Keratinocyte (primary cell): Measurements from ENCODE around the gene INAFM2. TPM values are rescaled to one million over a fixed set of nuclear protein-coding genes. Genes with fewer than 3 reads are reported as not detected.

Source experiments
- DNase-seq: peaks from one replicate; pipeline ENCODE4 v3.0.0-alpha.2; 2011; ENCODE audit warnings: low read depth, missing footprints, low spot score
- FAIRE-seq: peaks from 2 replicates; lab custom pipeline; 2011; peaks lifted over from hg19 to GRCh38; lab: Jason Lieb, UNC
- H2AFZ ChIP-seq: 2 replicates; pipeline ENCODE4 v1.6.0; 2012; ENCODE audit warnings: low read length, control low read depth, inconsistent platforms; ENCODE audit not compliant: control insufficient read depth
- H3K27ac ChIP-seq: 2 replicates; pipeline ENCODE4 v1.5.1; 2011; ENCODE audit warnings: low read length; ENCODE audit not compliant: control insufficient read depth, insufficient read depth
- H3K27me3 ChIP-seq: 3 replicates; pipeline ENCODE4 v1.6.0; 2011; ENCODE audit warnings: low read length; ENCODE audit not compliant: control insufficient read depth, insufficient read depth; ENCODE audit errors: extremely low read depth
- H3K36me3 ChIP-seq, 2 experiments: 2 replicates in 1 of 2; 3 replicates in 1 of 2; pipeline ENCODE4 v1.5.1; 2011; ENCODE audit warnings: low read length in 2 of 2, mild to moderate bottlenecking in 1 of 2; ENCODE audit not compliant: control insufficient read depth in 2 of 2, insufficient read depth in 2 of 2; ENCODE audit errors: extremely low read depth in 1 of 2
- H3K4me1 ChIP-seq: 3 replicates; pipeline ENCODE4 v1.5.1; 2011; ENCODE audit warnings: low read length; ENCODE audit not compliant: control insufficient read depth, insufficient read depth; ENCODE audit errors: extremely low read depth
- H3K4me2 ChIP-seq: 3 replicates; pipeline ENCODE4 v1.6.0; 2011; ENCODE audit warnings: low read depth, low read length; ENCODE audit not compliant: control insufficient read depth, insufficient read depth; ENCODE audit errors: extremely low read depth
- H3K4me3 ChIP-seq, 3 experiments: fragments of 200-600 bp in 1 of 3; sonication (generic) in 1 of 3; 2 replicates in 2 of 3; 3 replicates in 1 of 3; pipeline ENCODE4 v1.5.1; 2011 to 2016; ENCODE audit warnings: low read length in 3 of 3, mild to moderate bottlenecking in 3 of 3, control low read depth in 2 of 3, inconsistent platforms in 1 of 3, low read depth in 1 of 3, mixed read lengths in 1 of 3, mixed run types in 1 of 3, moderate library complexity in 1 of 3; ENCODE audit not compliant: control insufficient read depth in 2 of 3, insufficient read depth in 2 of 3; ENCODE audit errors: extremely low read depth in 1 of 3
- H3K79me2 ChIP-seq: 2 replicates; pipeline ENCODE4 v1.6.0; 2012; ENCODE audit warnings: low read length; ENCODE audit not compliant: control insufficient read depth, insufficient read depth
- H3K9ac ChIP-seq: 3 replicates; pipeline ENCODE4 v1.6.0; 2011; ENCODE audit warnings: low read length; ENCODE audit not compliant: control insufficient read depth, insufficient read depth; ENCODE audit errors: extremely low read depth
- H3K9me1 ChIP-seq: 3 replicates; pipeline ENCODE4 v1.6.0; 2011; ENCODE audit warnings: low read length; ENCODE audit not compliant: control insufficient read depth, insufficient read depth; ENCODE audit errors: extremely low read depth
- H3K9me3 ChIP-seq: 2 replicates; pipeline ENCODE4 v1.5.1; 2012; ENCODE audit warnings: low read depth, low read length; ENCODE audit not compliant: control insufficient read depth
- H4K20me1 ChIP-seq: 3 replicates; pipeline ENCODE4 v1.6.0; 2011; ENCODE audit warnings: low read length; ENCODE audit not compliant: control insufficient read depth, insufficient read depth; ENCODE audit errors: extremely low read depth
- EZH2 ChIP-seq: IDR thresholded peaks from one replicate; pipeline ENCODE4 v1.6.1; 2012; ENCODE audit warnings: inconsistent platforms, mild to moderate bottlenecking, low read length, moderate library complexity
- dilution Hi-C: fragments of 300-500 bp; cut with MboI; formaldehyde crosslinking; loops from one replicate; pipeline ENCODE4 v1.7.0; 2020; ENCODE audit warnings: low sequenced_read_pairs; ENCODE audit not compliant: extremely low pct_ligation_motif_present
- polyA plus RNA-seq, 5 experiments: library from polyadenylated mRNA; depleted of rRNA in 3 of 5; stranded (reverse) in 3 of 5; stranded (forward) in 1 of 5; unstranded in 1 of 5; fragments of >200 nt; gene quantifications; 1 replicate in 1 of 5; 2 replicates in 3 of 5; 3 replicates in 1 of 5; pipeline versions ENCODE4 v1.2.1 to v1.2.3, GENCODE V29; 2011 to 2012; ENCODE audit warnings: missing spikeins in 2 of 5, low read depth in 1 of 5, low replicate concordance in 1 of 5
- TF ChIP-seq, protein P1 (sequence below), 3 experiments: IDR thresholded peaks in 1 of 3; conservative IDR thresholded peaks in 1 of 3; optimal IDR thresholded peaks in 1 of 3; 2 replicates in 2 of 3; 3 replicates in 1 of 3; pipeline versions ENCODE3 to v1.5.1; 2011; ENCODE audit warnings: low read length in 3 of 3, mild to moderate bottlenecking in 3 of 3, moderate library complexity in 2 of 3, control low read depth in 1 of 3, inconsistent platforms in 1 of 3; ENCODE audit not compliant: insufficient read depth in 2 of 3; ENCODE audit errors: extremely low read depth in 1 of 3

INAFM2 gene
- polyA plus RNA-seq, 1 donor (not counting 4 experiments of a cell fraction or from before 2014, with no cell fraction given) = 15.2 TPM

DNA sequence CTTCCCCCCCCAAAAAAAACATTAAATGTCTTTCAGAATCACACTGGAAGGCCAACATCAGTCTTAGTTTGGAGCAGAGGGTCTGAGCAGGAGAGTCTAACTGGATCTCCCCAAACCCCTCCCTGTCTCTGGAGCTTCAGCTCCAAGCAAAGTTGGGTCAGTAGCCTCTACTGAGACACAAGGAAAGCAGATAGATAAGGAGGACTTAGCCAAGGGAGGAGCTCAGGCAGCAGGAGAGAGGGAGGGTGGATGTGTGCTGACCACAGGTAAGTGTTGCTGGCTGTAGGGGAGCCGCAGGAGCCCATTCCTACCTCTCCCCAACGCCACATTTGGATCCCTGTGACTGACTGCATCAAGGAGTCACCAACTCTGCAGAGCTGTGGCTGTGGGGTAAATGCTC, 22.7 kb upstream of the INAFM2 start:
- Histone ChIP-seq H3K27ac (no peak overlapping the region), H4K20me1 (no peaks in the 10 kb centered on the region), H3K4me3 (no peak overlapping the region), H3K9ac (no peak overlapping the region), H3K27me3 (peaks cover 16% of the 10 kb centered on the region), H3K9me3 (no peaks in the 10 kb centered on the region), H3K4me2 (no peak overlapping the region), H3K9me1 (no peaks in the 10 kb centered on the region), H3K36me3 (no peaks in the 10 kb centered on the region), H2AFZ (no peak overlapping the region), H3K4me1 (no peaks in the 10 kb centered on the region), H3K79me2 (no peaks in the 10 kb centered on the region)
- no peak for TF ChIP-seq EZH2
- TF ChIP-seq, protein P1, sequence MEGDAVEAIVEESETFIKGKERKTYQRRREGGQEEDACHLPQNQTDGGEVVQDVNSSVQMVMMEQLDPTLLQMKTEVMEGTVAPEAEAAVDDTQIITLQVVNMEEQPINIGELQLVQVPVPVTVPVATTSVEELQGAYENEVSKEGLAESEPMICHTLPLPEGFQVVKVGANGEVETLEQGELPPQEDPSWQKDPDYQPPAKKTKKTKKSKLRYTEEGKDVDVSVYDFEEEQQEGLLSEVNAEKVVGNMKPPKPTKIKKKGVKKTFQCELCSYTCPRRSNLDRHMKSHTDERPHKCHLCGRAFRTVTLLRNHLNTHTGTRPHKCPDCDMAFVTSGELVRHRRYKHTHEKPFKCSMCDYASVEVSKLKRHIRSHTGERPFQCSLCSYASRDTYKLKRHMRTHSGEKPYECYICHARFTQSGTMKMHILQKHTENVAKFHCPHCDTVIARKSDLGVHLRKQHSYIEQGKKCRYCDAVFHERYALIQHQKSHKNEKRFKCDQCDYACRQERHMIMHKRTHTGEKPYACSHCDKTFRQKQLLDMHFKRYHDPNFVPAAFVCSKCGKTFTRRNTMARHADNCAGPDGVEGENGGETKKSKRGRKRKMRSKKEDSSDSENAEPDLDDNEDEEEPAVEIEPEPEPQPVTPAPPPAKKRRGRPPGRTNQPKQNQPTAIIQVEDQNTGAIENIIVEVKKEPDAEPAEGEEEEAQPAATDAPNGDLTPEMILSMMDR (optimal IDR thresholded peaks at IDR 0.05 in 1 of 3, IDR thresholded peaks at IDR 0.05 in 1 of 3, conservative IDR thresholded peaks at IDR 0.05 in 1 of 3; ENCODE audit: extremely low read depth in 1 of 3, insufficient read depth in 2 of 3, low read length in 3 of 3) = no peak
- dilution Hi-C loops = no loop called here
- no peak for FAIRE-seq
- DNase-seq = no peak

GRCh38 chr15:40301467-40302179, 21.9 kb upstream of the INAFM2 start:
- dilution Hi-C loops = no loop called here
- Histone ChIP-seq H2AFZ (no peak overlapping the region), H3K4me3 (no peak overlapping the region), H3K9me3 (no peaks in the 10 kb centered on the region), H3K79me2 (no peaks in the 10 kb centered on the region), H3K9me1 (no peaks in the 10 kb centered on the region), H3K27me3 (peaks cover 20% of the 10 kb centered on the region), H3K36me3 (no peaks in the 10 kb centered on the region), H3K27ac (no peak overlapping the region), H3K9ac (no peak overlapping the region), H4K20me1 (peaks cover 4% of the 10 kb centered on the region), H3K4me2 (no peak overlapping the region), H3K4me1 (no peaks in the 10 kb centered on the region)
- FAIRE-seq (no peak), DNase-seq (no peak)
- no peak for TF ChIP-seq EZH2
- TF ChIP-seq, protein P1 (optimal IDR thresholded peaks at IDR 0.05 in 1 of 3, IDR thresholded peaks at IDR 0.05 in 1 of 3, conservative IDR thresholded peaks at IDR 0.05 in 1 of 3; ENCODE audit: extremely low read depth in 1 of 3, insufficient read depth in 2 of 3, low read length in 3 of 3) = no peak
